Kidney epithelial cell (primary cell): Measurements from ENCODE around the gene CHST15. TPM values are rescaled to one million over a fixed set of nuclear protein-coding genes. Genes with fewer than 3 reads are reported as not detected.

Experiments used
- DNase-seq: peaks from one replicate; pipeline ENCODE4 v3.0.0-alpha.2; 2010; ENCODE audit warnings: low read depth
- H3K27me3 ChIP-seq: 2 replicates; pipeline ENCODE4 v1.6.0; 2011; ENCODE audit warnings: low read length; ENCODE audit not compliant: control insufficient read depth, insufficient read depth
- H3K36me3 ChIP-seq: 2 replicates; pipeline ENCODE4 v1.5.1; 2011; ENCODE audit warnings: low read length; ENCODE audit not compliant: control insufficient read depth, insufficient read depth
- H3K4me3 ChIP-seq: 2 replicates; pipeline ENCODE4 v1.5.1; 2011; ENCODE audit warnings: low read depth, mild to moderate bottlenecking, control low read depth, low read length
- total RNA-seq: library from RNA; depleted of rRNA; stranded (reverse); fragments of >200 nt; gene quantifications from 2 replicates; pipeline ENCODE4 v1.2.3, GENCODE V29; 2015
- TF ChIP-seq, protein P1 (sequence below): IDR thresholded peaks from 2 replicates; pipeline ENCODE4 v1.5.1; 2011; ENCODE audit warnings: mild to moderate bottlenecking, moderate library complexity, low read length, control low read depth, inconsistent platforms; ENCODE audit not compliant: insufficient read depth, poor library complexity, severe bottlenecking

CHST15 gene
- total RNA-seq, 1 donor from 2014 or later, result 18.1 TPM

DNA sequence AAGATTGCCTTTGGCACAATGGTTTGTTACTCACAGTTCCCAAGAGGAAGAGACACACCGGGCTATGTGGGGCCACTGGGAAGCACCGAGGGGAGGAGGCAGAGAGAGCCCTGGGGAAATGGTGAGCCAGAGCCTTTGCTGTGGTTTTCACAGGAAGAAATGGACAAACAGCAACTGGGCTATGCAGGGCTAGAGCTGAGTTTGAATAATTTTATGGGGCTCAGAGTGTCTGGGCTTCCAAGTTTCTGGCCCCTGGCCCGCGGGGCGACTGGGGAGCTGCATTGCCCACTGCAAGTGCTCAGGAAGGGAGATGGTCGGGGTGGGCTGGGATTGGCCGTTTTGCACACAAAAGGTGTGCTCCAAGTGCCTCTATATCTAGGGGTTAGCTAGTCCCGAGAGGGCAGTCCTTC lies 92.6 kb downstream of the CHST15 start:
- DNase-seq, result no peak
- TF ChIP-seq, protein P1, sequence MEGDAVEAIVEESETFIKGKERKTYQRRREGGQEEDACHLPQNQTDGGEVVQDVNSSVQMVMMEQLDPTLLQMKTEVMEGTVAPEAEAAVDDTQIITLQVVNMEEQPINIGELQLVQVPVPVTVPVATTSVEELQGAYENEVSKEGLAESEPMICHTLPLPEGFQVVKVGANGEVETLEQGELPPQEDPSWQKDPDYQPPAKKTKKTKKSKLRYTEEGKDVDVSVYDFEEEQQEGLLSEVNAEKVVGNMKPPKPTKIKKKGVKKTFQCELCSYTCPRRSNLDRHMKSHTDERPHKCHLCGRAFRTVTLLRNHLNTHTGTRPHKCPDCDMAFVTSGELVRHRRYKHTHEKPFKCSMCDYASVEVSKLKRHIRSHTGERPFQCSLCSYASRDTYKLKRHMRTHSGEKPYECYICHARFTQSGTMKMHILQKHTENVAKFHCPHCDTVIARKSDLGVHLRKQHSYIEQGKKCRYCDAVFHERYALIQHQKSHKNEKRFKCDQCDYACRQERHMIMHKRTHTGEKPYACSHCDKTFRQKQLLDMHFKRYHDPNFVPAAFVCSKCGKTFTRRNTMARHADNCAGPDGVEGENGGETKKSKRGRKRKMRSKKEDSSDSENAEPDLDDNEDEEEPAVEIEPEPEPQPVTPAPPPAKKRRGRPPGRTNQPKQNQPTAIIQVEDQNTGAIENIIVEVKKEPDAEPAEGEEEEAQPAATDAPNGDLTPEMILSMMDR, result no peak
- H3K36me3 ChIP-seq, result no peaks in the 10 kb centered on the region
- no peaks in the 10 kb centered on the region for H3K27me3 ChIP-seq
- no peak overlapping the region for H3K4me3 ChIP-seq

DNA sequence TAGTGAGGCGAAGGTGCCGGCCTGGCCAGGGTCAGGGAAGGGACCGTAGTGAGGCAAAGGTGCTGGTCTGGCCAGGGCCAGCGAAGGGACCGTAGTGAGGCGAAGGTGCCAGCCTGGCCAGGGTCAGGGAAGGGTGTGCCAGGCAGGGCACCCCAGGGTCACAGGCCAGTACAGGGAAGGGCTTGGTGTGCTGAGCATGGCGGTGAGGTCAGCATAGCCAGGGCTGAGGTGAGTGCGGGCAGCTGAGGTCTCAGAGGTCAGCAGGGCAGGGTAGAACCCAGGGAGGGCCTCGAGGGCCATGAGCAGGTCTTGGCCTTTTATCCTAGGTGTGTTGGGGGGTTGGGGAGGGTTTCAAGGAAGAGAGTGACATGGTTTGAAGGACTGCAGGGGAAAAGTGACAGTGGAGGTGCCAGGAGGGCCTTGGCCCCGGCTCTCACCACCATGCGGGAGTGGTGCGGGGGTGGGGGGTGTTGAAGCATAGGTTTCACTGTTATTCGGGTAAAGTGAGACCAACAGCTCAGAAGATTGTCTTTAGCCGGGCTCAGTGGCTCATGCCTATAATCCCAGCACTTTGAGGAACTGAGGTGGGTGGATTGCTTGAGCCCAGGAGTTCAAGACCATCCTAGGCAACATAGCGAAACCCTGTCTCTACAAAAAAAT lies 93.3 kb downstream of the CHST15 start:
- DNase-seq, result no peak

DNA sequence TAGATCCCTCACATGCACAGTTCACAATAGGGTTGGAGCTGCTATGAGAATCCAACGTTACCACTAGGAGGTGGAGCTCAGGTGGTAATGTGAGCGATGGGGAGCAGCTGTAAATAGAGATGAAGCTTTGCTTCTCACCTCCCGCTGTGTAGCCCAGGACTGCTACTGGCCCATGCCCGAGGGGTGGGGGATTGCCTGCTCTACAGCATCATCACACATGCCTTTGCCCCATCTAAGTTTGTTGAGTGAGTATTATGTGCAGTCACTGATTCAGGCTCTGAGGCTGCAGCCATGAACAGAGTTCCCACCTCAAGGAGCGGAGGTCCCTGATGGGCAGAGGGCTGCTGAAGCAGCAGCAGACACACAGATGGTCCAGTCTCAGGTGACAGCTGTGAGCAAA lies 94.1 kb downstream of the CHST15 start:
- H3K27me3 ChIP-seq, result no peaks in the 10 kb centered on the region
- no peak overlapping the region for H3K4me3 ChIP-seq
- DNase-seq, result no peak
- no peaks in the 10 kb centered on the region for H3K36me3 ChIP-seq
- TF ChIP-seq, protein P1, result no peak

More for the DNA sequence above, 93.3 kb downstream of the CHST15 start:
- Histone ChIP-seq H3K4me3 (no peak overlapping the region), H3K36me3 (no peaks in the 10 kb centered on the region), H3K27me3 (no peaks in the 10 kb centered on the region)
- TF ChIP-seq, protein P1, result no peak

DNA sequence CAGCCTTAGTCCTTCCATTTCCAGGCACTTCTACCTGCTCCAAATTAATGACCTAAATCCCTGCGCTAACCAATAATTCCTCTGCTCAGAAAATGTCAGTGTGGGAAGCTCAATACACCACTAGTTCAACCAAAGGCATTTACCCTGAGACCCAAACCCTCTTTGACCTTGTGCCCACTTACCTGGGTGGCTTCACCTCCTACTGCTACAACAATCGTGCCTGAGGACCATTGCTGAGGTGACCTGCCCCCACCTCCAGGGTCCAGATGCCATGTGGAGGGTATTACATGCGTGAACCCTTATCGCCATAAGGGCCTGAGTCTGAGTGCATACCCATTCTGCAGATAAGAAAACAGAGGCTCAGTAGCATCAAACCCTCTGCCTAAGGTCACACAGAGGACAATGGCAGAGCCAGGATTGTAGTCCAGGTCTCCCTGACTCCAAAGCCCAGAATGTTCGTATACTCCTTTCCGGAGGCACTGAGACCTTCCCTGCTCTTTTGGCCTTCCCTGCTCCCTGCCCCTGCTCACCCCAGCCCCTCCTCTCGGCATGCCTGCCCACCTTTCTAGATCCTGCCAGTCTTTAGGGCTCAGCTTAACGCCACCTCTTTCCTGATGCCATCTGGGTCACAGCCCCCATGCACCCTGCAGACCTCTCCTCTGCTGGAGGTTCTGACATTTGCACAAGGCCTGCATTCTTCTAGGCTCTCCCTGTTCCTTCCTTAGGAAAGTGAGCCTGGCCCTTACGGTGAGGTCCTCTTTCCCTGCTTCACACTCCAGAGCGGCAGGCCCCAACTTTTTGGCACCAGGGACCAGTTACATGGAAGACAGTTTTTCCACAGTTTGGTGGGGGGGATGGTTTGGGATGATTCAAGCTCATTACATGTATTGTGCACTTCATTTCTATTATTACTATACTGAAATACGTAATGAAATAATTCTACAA lies 94.9 kb downstream of the CHST15 start:
- H3K27me3 ChIP-seq, result peaks cover 7% of the 10 kb centered on the region
- TF ChIP-seq, protein P1, result no peak
- H3K4me3 ChIP-seq, result no peak overlapping the region
- H3K36me3 ChIP-seq, result no peaks in the 10 kb centered on the region
- DNase-seq, result no peak

DNA sequence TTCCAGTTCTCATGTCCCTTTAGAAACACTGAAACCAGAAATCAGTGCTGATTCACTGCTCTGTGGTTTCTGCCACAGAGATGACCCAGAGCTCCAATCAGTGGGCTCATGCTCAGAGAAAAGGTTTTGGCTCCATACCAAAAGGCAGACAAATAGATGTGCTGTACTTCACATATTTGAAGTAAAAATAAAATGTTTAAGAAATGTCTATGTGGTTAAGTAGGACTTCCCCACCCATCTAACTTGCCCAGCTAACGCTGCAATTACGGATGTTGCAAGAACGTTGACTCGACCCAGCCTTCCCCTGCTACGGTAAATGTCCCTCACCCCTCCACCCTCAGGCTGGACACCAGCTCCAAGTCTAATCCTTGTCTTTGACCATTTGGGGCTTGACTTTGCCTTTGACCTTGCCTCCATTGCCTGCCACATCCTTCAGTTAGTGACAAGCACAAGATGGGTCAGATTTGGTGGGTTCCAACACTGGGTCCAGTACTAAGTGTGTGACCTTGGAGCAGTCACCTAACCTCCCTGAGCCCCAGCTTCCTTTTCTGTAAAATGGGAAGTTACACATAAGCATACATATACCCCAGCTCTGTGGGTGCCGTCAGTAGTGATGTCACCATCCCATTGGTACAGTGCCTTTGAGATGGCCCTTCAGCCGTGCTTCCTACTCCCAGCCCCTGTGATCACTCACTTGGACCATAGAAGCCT lies 95.8 kb downstream of the CHST15 start:
- Histone ChIP-seq H3K27me3 (peaks cover 7% of the 10 kb centered on the region), H3K4me3 (no peak overlapping the region), H3K36me3 (no peaks in the 10 kb centered on the region)
- peak; percentile 97 for DNase-seq
- TF ChIP-seq, protein P1, result no peak
